ENCODE results near the gene MFRP. TPM values are rescaled to one million over a fixed set of nuclear protein-coding genes. Genes with fewer than 3 reads are reported as not detected.

MFRP gene
- total RNA-seq, 2 experiments from 2014 or later, result not detected

DNA sequence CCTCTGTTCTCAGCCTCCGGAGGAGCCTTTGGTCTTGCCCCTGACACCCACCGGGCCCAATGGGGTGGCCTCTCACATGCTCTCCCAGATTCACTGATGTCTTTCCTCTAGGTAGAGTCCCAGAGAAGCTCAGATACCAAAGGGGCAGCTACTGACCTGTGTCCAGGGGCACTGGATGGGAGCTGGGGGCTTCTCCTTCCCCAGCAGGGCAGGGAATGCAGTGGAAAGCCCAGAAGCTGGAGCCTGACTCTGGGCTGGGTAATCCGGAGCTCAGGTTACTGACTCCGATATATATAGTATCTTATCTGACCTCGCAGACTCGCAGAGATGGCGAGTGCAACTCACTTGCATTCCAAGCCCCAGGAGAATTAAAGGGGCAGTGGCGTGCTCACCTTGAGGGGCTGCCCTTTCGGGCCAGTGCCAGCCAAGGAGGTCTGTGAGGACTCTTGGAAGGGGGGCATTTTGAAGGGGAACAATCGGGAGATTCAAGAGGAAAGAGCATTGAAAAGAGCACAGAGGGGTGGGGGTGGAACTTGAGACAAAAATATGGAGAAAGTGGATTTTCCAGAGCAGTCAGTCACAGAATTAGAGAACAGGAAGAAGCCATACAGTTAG, 32.5 kb upstream of the MFRP start:
- H3K36me3 Mint-ChIP-seq (ENCODE audit: low read depth), result no peaks in the 10 kb centered on the region
- TF ChIP-seq CTCF (IDR thresholded peaks at IDR 0.05), result no peak
- no peaks in the 10 kb centered on the region for H3K9me3 ChIP-seq (ENCODE audit: control insufficient read depth in 1 of 2, insufficient read depth in 1 of 2, low read length in 2 of 2)
- H3K27me3 ChIP-seq (ENCODE audit: control insufficient read depth in 1 of 2, insufficient read depth in 2 of 2, low read length in 2 of 2), result no peaks in the 10 kb centered on the region
- intact Hi-C loops (cut with DNase I, micrococcal nuclease), result no loop called here
- ATAC-seq (ENCODE audit: poor library complexity), result no peak
- peaks cover 27% of the 10 kb centered on the region for H3K4me1 ChIP-seq (ENCODE audit: insufficient read depth, low read length)
- H3K27me3 Mint-ChIP-seq, result no peaks in the 10 kb centered on the region
- H3K4me1 Mint-ChIP-seq (ENCODE audit: low read depth), result no peaks in the 10 kb centered on the region
- no peak for DNase-seq
- no peaks in the 10 kb centered on the region for H3K36me3 ChIP-seq (ENCODE audit: insufficient read depth, low read length)
- no peaks in the 10 kb centered on the region for H3K9me3 Mint-ChIP-seq
- H3K27ac Mint-ChIP-seq, result no peak overlapping the region
- ChIA-PET POLR2A (no interaction called here), CTCF (interaction anchor here (0.7 to 7.6 kb wide), 3 partner anchors 23 to 96 kb away, joined by 3 to 66 read pairs (median 4); no protein-coding TSS in a partner anchor)
- no peak overlapping the region for H3K27ac ChIP-seq (ENCODE audit: low read depth in 1 of 2, low read length in 2 of 2)
- H3K4me3 Mint-ChIP-seq, result no peak overlapping the region
- no peak overlapping the region for H3K4me3 ChIP-seq (ENCODE audit: low read length)

- H3K9me3 ChIP-seq (ENCODE audit: control insufficient read depth in 1 of 2, insufficient read depth in 1 of 2, low read length in 2 of 2), result no peaks in the 10 kb centered on the region
These were observed 31.6 kb upstream of the MFRP start for GRCh38 chr11:119377961-119378667.

More at GRCh38 chr11:119377961-119378667, 31.6 kb upstream of the MFRP start:
- Mint-ChIP-seq H3K9me3 (no peaks in the 10 kb centered on the region), H3K4me1 (ENCODE audit: low read depth) (no peaks in the 10 kb centered on the region), H3K36me3 (ENCODE audit: low read depth) (no peaks in the 10 kb centered on the region), H3K27me3 (no peaks in the 10 kb centered on the region), H3K27ac (no peak overlapping the region), H3K4me3 (no peak overlapping the region)
- Histone ChIP-seq H3K4me1 (ENCODE audit: insufficient read depth, low read length) (peaks cover 34% of the 10 kb centered on the region), H3K4me3 (ENCODE audit: low read length) (no peak overlapping the region), H3K27ac (ENCODE audit: low read depth in 1 of 2, low read length in 2 of 2) (no peak overlapping the region), H3K27me3 (ENCODE audit: control insufficient read depth in 1 of 2, insufficient read depth in 2 of 2, low read length in 2 of 2) (no peaks in the 10 kb centered on the region), H3K36me3 (ENCODE audit: insufficient read depth, low read length) (no peaks in the 10 kb centered on the region)
- POLR2A ChIA-PET, result no interaction called here
- ATAC-seq (ENCODE audit: poor library complexity) (no peak), DNase-seq (no peak)
- TF ChIP-seq CTCF (IDR thresholded peaks at IDR 0.05), result no peak
- CTCF ChIA-PET, result interaction anchor here (1.0 to 7.6 kb wide), 2 partner anchors 22 to 40 kb away, joined by 4 to 66 read pairs; no protein-coding TSS in a partner anchor
- intact Hi-C loops (cut with DNase I, micrococcal nuclease), result no loop called here
